ENCODE data around the gene EMILIN3. TPM values are rescaled to one million over a fixed set of nuclear protein-coding genes. Genes with fewer than 3 reads are reported as not detected.

EMILIN3 gene
- total and polyA plus RNA-seq, 10 donors = 0.03 to 0.32 (median 0.07) TPM; not detected in 7

DNA sequence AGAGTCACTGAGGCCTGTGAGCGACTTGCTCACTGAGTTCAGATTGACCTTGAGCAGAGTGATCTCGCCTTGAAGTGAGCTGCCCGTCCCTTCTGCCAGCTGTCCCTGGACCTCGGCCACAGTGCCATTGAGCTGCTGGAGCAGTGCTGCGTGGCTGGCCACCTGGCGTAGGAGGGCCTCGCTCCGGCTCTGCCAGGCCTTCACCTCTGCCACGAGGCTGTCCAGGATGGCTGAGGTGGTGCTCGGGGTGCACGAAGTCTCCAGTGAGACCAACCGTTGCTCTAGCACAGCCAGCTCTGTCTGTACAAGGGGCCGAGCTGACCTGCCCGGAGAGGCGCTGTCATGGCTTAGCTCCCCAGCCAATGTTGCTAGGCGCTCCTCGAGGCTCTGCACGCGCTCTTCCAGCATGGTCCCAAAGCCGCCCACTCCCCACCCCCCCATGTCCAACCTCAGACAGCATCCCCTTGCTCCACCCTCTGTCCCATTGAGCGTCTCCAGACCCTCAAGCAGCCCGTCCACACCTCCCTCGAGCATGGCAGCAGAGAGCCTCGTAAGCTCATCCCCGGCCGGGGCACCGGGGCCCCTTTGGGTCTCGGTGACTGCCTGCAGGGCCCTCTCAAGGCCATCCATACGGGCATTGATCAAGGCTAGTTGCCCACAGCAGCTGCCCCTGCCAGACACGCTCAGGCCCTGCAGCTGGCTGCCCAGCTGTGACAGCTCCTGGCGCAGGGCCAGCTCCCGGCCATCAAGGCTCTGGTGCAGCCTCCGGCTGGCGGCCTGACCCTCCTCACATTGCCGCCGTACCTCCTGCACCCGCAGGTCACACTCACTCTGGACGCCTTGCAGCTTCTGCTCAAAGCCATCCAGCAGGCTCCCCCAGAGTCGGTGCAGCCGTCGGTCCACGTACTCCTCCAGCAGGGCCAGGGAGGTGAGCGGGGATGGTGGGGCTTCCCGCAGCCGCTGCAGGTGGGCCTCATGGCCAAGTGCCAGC lies 4.6 kb downstream of the EMILIN3 start:
- no peak overlapping the region for H3K27ac ChIP-seq
- peaks cover 0 to 11% (median 0%) of the 10 kb centered on the region in 6 donors for H3K36me3 ChIP-seq
- peaks cover 0 to 37% (median 22%) of the 10 kb centered on the region in 7 donors for H3K27me3 ChIP-seq (replicated peaks in 1 of 7)
- DNase-seq = peak; percentile 64
- H3K9me3 ChIP-seq = no peaks in the 10 kb centered on the region
- no peak overlapping the region for H3K4me3 ChIP-seq
- H3K4me1 ChIP-seq = peaks cover 0 to 14% (median 7%) of the 10 kb centered on the region in 6 donors
- TF ChIP-seq POLR2A (IDR thresholded peaks at IDR 0.05) (no peak), POLR2AphosphoS5 (IDR thresholded peaks at IDR 0.05) (peak in 1 of 3 donors; percentile 29)
- 79 to 85% (median 81%) methylated on average over 36 to 45 of the region's 45 CpGs for WGBS, 5 donors
- intact Hi-C loops (cut with DNase I; ENCODE audit: low total_unique reads) = no loop called here

DNA sequence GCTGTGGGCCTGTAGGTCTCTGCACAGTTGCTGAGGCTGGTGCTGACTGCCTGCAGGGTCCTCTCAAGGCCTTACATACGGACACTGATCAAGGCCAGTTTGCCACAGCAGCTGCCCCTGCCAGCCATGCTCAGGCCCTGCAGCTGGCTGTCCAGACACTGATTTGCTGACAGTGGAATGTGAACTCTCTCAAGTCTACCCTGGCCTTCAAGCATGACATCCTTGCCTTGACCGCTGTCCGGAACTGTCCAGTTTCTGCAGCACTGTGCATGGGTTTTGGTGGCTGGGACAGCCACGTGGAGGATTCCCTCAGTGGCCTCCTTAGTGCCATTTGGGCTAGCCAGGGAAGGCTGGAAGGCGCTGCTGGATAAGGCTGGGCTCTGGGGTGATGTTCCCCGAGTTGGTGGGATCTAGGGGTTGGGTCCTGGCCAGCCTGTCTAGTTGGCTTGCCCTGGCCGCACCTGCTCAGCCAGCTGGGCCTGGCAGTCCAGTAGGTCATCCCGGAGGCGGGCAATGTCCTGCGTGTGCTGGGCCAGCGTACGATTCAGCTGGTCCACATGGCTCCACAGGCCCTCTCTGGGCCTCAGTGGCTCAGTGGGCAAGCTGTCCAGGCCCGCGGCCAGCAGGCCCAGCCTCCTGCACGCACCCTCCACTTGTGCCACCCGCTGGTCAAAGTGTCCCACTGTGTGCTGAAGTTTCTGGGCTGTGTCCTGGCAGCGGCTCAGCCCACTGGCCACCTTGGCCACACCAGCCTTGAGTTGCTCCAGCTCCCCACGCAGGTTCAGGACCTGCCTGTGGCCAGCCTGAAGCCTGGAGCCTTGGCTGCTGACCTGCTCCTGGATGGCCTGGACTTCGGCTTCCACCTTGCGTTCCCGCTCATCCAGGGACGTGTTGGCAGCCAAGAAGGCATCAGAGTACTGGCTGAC lies 5.5 kb downstream of the EMILIN3 start:
- intact Hi-C loops (cut with DNase I; ENCODE audit: low total_unique reads) = no loop called here
- H3K4me3 ChIP-seq = no peak overlapping the region
- peaks cover 0 to 6% (median 2%) of the 10 kb centered on the region in 6 donors for H3K4me1 ChIP-seq
- H3K36me3 ChIP-seq = peaks cover 0 to 11% (median 0%) of the 10 kb centered on the region in 6 donors
- TF ChIP-seq, protein P1, sequence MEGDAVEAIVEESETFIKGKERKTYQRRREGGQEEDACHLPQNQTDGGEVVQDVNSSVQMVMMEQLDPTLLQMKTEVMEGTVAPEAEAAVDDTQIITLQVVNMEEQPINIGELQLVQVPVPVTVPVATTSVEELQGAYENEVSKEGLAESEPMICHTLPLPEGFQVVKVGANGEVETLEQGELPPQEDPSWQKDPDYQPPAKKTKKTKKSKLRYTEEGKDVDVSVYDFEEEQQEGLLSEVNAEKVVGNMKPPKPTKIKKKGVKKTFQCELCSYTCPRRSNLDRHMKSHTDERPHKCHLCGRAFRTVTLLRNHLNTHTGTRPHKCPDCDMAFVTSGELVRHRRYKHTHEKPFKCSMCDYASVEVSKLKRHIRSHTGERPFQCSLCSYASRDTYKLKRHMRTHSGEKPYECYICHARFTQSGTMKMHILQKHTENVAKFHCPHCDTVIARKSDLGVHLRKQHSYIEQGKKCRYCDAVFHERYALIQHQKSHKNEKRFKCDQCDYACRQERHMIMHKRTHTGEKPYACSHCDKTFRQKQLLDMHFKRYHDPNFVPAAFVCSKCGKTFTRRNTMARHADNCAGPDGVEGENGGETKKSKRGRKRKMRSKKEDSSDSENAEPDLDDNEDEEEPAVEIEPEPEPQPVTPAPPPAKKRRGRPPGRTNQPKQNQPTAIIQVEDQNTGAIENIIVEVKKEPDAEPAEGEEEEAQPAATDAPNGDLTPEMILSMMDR (IDR thresholded peaks at IDR 0.05 in 8 of 11, conservative IDR thresholded peaks at IDR 0.05 in 3 of 11) = no peak
- TF ChIP-seq POLR2A (IDR thresholded peaks at IDR 0.05) (no peak), POLR2AphosphoS5 (IDR thresholded peaks at IDR 0.05) (no peak)
- peak; percentile 68 for DNase-seq
- no peaks in the 10 kb centered on the region for H3K9me3 ChIP-seq
- peaks cover 0 to 27% (median 16%) of the 10 kb centered on the region in 7 donors for H3K27me3 ChIP-seq (replicated peaks in 1 of 7)
- WGBS, 5 donors = 75 to 100% (median 88%) methylated on average over 7 to 22 of the region's 22 CpGs
- no peak overlapping the region for H3K27ac ChIP-seq

DNA sequence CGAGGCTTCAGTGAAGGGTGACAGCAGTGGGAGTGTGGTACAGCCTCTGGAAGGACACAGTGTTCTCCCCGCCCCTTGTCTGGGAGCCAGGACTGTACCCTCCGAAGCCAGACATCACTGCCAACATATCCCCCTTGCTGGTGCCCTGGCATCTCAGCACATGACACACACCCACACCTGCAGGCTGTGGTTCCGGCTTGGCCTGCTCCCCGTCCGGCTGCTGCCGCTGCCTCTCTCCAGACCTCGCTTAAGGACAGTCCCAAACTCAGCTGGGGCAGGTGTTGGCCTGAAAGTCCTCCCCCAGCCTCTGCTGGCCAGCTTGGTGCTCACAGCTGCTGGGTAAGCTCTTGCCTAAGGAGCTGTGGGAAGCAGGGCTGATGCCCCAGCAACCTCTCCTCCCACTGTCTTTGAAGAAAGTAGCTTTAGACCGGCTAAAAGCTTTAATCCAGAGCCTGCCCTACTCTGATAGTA lies 7.0 kb downstream of the EMILIN3 start:
- Histone ChIP-seq H3K9me3 (no peaks in the 10 kb centered on the region), H3K27ac (no peak overlapping the region), H3K4me3 (no peak overlapping the region), H3K36me3 (peaks cover 0 to 11% (median 0%) of the 10 kb centered on the region in 6 donors), H3K4me1 (no peaks in the 10 kb centered on the region), H3K27me3 (replicated peaks in 1 of 7) (peaks cover 0 to 12% (median under 1%) of the 10 kb centered on the region in 7 donors)
- intact Hi-C loops (cut with DNase I; ENCODE audit: low total_unique reads) = no loop called here
- DNase-seq = no peak
- WGBS, 5 donors = 85 to 94% (median 92%) methylated on average over 8 to 9 of the region's 9 CpGs
- no peak for TF ChIP-seq POLR2A (IDR thresholded peaks at IDR 0.05)
- TF ChIP-seq, protein P1 (IDR thresholded peaks at IDR 0.05 in 8 of 11, conservative IDR thresholded peaks at IDR 0.05 in 3 of 11) = no peak
- no peak for TF ChIP-seq POLR2AphosphoS5 (IDR thresholded peaks at IDR 0.05)

DNA sequence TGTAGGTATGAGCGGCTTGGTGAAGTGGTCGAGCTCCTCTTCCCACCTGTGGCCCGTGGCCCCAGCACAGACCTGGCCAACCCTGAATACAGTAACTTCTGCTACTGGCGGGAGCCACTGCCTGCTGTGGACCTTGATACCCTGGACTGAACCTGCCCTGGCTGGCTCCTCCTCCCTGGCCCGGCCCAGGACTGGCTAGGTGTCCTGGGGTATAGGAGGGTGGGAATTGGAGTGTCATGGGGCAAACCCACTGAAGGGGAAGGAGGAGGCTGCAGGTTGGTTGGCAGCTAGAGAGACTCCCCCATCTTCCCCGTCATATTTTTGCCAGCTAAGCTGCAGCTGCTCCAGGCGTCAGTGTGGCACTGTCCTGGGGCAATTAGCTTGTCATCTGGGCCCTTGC lies 7.9 kb downstream of the EMILIN3 start:
- Histone ChIP-seq H3K9me3 (no peaks in the 10 kb centered on the region), H3K4me3 (no peak overlapping the region), H3K27ac (no peak overlapping the region), H3K4me1 (no peaks in the 10 kb centered on the region), H3K27me3 (replicated peaks in 1 of 7) (peaks cover 0 to 3% (median 0%) of the 10 kb centered on the region in 7 donors), H3K36me3 (peaks cover 0 to 11% (median 0%) of the 10 kb centered on the region in 6 donors)
- intact Hi-C loops (cut with DNase I; ENCODE audit: low total_unique reads) = no loop called here
- WGBS, 5 donors = 85 to 95% (median 93%) methylated on average over 3 to 7 of the region's 7 CpGs
- no peak for TF ChIP-seq POLR2A (IDR thresholded peaks at IDR 0.05)
- TF ChIP-seq POLR2AphosphoS5 (IDR thresholded peaks at IDR 0.05) = no peak
- DNase-seq = no peak
